Measurements from ENCODE around the gene ARHGAP44.
"Not testable (repeated sequence)": the region's sequence is repeated elsewhere in the genome, so short reads cannot be mapped to it uniquely, and the experiment has no call there.

ARHGAP44 gene

GRCh38 chr17:12826431-12826830 is 37.1 kb downstream of the ARHGAP44 start:
- DNase-seq, result no peak

DNA sequence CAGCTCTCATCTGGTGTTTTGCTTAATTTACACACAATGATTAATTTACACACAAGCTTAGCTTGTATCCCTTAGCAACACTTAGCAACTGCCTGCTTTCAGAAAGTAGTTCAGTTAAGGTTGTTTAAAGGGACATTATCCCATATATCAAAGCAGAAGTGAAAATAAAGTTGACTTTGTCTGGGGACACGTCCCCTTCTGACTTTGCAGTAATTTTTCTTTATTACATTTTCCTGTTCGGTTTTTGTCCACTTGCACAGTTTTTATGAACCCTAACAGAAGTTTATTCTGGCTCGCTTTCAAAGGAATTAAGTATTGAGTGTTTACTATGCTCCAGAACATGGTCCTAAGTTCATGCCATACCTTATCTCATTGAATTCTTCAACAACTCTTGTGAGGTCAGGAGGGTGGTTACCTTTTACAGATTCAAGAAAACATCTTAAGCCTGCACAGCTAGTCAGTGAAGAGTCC is 41.5 kb downstream of the ARHGAP44 start:
- DNase-seq, result no peak

DNA sequence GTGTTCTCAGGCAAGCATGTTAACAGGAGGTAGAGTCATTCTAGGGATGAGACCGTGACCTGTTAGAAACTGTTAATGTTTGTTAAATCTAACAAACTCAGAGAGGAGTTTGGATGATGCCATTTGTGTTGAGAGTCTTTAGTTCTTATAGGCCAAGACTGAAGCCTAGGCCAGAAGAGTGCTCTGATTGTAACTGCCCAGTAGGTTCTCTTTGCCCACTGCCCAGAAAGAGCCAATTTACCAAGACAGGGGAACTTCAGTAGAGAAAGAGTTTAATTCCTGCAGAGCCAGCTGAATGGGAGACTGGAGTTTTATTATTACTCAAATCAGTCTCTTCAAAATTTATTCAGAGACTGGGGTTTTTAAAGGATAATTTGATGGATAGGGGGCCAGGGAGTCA is 42.5 kb downstream of the ARHGAP44 start:
- no peak for DNase-seq

- no peak for DNase-seq
Observed at GRCh38 chr17:12839042-12839441, 49.7 kb downstream of the ARHGAP44 start.

- DNase-seq, result no peak
Observed at GRCh38 chr17:12842936-12843335, 53.6 kb downstream of the ARHGAP44 start.

DNA sequence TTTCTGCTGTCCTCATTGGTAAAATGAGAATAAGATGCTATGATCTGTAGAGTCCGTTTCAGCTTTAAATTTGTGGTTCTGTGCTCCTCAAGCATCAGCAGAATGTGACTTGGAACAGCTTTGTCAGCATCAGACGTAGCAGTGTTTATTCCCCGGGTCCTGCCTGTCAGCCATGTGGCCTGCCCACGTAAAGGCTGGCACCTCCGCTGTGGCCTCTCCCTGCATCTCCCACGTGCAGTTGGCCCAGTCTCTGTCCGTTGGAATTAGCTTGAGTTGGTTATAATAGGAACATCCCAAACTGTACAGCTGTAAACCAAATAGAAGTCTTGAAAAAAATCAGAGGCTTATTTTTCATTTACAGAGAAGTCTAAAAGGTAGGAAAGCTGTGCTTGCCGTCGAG is 61.7 kb downstream of the ARHGAP44 start:
- no peak for DNase-seq

DNA sequence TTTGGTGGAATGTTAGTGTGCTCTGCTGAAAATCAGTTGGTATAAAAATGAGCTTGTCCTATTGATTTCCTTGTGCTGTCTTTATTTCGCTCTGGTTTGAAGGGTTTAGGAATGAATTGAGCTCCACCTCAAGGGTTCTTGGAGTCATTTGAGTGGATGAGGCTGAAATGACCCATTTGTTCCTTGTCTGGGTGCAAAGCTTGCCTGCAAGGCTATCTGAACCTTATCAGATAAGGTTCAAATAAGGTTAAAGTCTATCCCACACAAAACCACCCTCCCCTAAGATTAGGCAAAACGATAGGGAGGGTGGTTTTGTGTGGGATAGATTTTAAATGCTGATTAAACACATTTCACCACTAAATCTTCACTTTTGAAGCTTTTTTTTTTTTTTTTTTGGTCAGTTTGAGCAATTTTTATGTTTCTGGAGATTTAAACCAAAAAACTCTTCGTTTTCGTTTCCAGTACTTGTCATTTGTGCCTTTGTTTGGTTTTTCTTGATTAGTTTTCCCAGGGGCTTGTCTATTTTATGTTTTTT is 62.7 kb downstream of the ARHGAP44 start:
- DNase-seq, result no peak

- no peak for DNase-seq
Observed at GRCh38 chr17:12853921-12854320, 64.6 kb downstream of the ARHGAP44 start.

DNA sequence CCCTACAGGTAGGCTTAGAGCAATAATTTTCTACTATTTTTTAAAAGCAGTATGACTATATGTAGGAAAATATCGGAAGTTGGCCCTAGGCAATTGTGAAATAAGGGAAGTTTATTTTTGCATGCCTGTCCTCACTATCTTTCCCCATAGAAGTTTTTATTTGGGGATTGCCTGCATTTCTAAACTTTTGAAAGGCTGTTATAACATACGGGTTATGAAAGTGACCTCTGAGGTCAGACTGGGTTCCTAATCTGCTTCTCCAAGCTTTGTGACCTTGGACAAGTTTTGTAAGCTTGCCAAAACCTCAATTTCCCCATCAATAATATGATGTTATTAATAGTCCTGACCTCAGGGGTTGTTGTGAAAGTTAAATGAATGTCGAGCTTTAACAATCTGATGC is 67.1 kb downstream of the ARHGAP44 start:
- DNase-seq, result no peak

DNA sequence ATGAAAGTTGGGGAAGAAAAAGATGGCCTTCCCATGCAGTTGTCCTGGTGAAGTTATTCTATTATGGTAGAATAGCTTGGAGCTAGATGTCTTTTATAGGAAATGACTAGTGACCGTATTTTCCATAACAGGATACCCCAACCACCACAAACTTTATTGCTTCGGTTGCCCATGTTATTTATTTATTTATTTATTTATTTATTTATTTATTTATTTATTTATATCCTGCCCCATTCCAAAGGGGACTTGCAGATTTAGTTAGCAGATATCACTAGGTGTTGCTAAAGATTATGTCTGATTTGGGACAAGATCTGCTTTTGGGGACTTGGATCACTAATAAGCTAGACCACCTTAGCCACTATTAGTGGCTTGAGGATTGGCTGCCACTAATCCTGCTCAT is 68.3 kb downstream of the ARHGAP44 start:
- no peak for DNase-seq

DNA sequence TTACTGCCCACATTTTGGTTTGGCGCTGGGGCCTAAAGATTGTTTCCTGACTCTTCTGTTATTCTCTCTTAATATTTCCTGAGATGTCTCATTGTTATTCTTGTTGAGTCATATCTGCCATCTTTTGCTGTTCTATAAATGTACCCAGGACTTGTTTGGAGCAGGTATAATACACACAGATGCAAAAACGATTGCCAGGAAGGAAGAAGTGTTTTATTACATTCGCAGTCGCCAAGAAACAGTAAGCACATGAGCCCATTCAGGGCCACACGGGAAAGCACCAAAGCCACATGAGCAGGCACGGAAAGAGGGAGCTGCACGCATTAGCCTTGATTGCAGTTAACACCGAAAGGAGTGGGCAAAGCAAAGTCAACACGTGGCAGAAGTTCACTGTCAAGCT is 70.2 kb downstream of the ARHGAP44 start:
- no peak for DNase-seq

GRCh38 chr17:12865769-12866168 is 76.5 kb downstream of the ARHGAP44 start:
- DNase-seq, result no peak

DNA sequence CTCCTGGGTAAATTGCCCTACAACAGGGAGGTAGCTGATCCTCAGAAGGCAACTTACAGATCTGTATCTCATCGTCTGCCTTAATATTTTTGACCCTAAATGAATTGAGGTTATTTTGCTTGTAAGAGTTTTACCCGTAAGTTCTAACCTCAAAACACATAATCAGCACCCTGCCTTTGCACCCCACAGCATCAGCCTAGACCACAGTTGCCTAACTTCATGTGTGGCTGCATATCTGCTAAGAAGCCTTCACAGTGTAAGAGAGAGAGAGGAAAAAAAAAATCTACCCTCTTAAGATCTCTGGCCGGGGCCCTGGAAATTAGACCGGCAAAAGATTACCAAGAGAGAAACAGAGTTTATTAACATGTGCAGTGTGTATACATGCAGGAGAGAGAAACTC is 76.9 kb downstream of the ARHGAP44 start:
- DNase-seq, result no peak

- no peak for DNase-seq
Observed at GRCh38 chr17:12867726-12868125, 78.4 kb downstream of the ARHGAP44 start.

- not testable (repeated sequence) for DNase-seq
Observed at GRCh38 chr17:12873415-12874125, 84.3 kb downstream of the ARHGAP44 start.

GRCh38 chr17:12877953-12878669 is 88.8 kb downstream of the ARHGAP44 start:
- no peak for DNase-seq

GRCh38 chr17:12879096-12879495 is 89.8 kb downstream of the ARHGAP44 start:
- not testable (repeated sequence) for DNase-seq

GRCh38 chr17:12883472-12883871 is 94.2 kb downstream of the ARHGAP44 start:
- DNase-seq, result no peak

GRCh38 chr17:12887088-12887487 is 97.8 kb downstream of the ARHGAP44 start:
- no peak for DNase-seq

GRCh38 chr17:12896180-12896785 is 107.0 kb downstream of the ARHGAP44 start:
- no peak for DNase-seq

DNA sequence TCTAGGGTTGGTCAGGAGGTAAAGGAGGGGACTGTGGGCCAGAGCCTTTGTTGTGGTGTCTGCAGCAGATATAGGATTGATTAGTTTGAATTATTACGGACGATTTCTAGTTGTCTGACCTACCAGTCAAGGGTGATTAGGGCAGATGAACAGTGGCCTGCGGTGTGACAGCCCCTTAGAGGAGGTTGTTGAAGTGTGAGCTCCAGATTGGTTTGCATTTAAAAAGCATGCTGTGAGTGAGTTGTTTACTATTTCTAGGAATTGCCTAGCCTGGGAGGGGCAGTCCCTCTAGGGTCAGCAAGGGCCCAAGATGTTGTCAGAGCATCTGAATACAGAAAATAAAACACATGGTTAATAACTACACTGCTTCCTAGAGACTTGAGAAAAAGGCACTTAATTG is 108.8 kb downstream of the ARHGAP44 start:
- DNase-seq, result no peak

DNA sequence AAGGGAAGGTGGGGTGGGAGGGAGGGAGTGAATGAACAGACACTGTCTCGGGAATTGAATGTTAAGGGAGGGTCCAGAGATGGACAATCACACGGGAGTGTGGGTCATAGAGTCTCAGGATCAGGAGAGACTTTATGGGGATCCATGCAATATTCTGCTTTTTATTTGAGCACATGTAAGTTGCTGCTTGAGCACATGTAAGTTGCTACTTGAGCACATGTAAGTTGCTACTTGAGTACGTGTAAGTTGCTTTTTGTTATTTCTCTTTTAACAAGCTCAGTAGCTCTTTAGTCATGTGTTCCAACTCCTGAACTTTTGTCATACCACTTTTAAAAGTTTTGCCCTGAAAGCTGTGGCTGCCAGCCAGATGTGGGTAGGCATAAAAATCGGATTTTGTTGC is 110.3 kb downstream of the ARHGAP44 start:
- no peak for DNase-seq

- DNase-seq, result no peak
Observed at GRCh38 chr17:12900474-12900873, 111.2 kb downstream of the ARHGAP44 start.

DNA sequence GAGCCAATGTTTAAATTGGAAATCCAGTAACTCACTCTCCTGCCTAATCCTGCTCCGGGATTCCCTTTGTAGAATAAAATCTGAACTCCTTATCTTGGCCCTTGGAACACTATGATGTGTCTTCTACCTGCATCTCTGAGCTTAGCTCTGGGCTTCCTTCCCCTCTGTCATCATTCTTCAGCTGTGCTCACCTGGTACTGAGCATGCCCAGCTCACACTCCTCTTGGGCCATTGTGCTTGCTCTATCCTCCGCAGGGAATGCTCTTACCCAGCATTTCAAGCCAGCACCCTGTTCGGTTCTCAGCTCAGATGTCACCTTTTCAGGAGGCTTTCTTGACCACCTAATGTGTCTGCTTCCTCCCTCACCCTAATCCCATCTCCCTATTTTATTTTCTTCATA is 112.7 kb downstream of the ARHGAP44 start:
- no peak for DNase-seq
